Ishikawa (cell line): Measurements from ENCODE around the gene SLAMF1.

Source experiments
- CEBPB ChIP-seq: IDR thresholded peaks from 2 replicates; pipeline ENCODE4 v1.6.1; 2012
- CREB1 ChIP-seq: IDR thresholded peaks from 2 replicates; pipeline ENCODE4 v1.6.1; 2012; ENCODE audit warnings: low read depth
- EGR1 ChIP-seq: IDR thresholded peaks from 2 replicates; pipeline ENCODE4 v1.6.1; 2012
- EP300 ChIP-seq: IDR thresholded peaks from 2 replicates; pipeline ENCODE4 v1.6.1; 2012; ENCODE audit warnings: borderline replicate concordance
- FOXM1 ChIP-seq: IDR thresholded peaks from 2 replicates; pipeline ENCODE4 v1.6.1; 2012; ENCODE audit warnings: low read depth, borderline replicate concordance
- MAX ChIP-seq: IDR thresholded peaks from 2 replicates; pipeline ENCODE4 v1.6.1; 2012
- NFIC ChIP-seq: IDR thresholded peaks from 2 replicates; pipeline ENCODE4 v1.6.1; 2012
- RAD21 ChIP-seq: IDR thresholded peaks from 2 replicates; pipeline ENCODE4 v1.6.1; 2012; ENCODE audit warnings: low read depth
- TAF1 ChIP-seq: IDR thresholded peaks from 2 replicates; pipeline ENCODE4 v1.6.1; 2012; ENCODE audit warnings: low read depth, mild to moderate bottlenecking
- TCF12 ChIP-seq: IDR thresholded peaks from 2 replicates; pipeline ENCODE4 v1.6.1; 2012; ENCODE audit warnings: low read depth
- TEAD4 ChIP-seq: IDR thresholded peaks from 2 replicates; pipeline ENCODE4 v1.6.1; 2012
- USF1 ChIP-seq: IDR thresholded peaks from 2 replicates; pipeline ENCODE4 v1.6.1; 2012
- YY1 ChIP-seq: IDR thresholded peaks from 2 replicates; pipeline ENCODE4 v1.6.1; 2012; ENCODE audit warnings: low read depth
- ZBTB7A ChIP-seq: IDR thresholded peaks from 2 replicates; pipeline ENCODE4 v1.6.1; 2012; ENCODE audit warnings: low read depth
- TF ChIP-seq, protein P1 (sequence below): IDR thresholded peaks from 2 replicates; pipeline ENCODE4 v1.6.1; 2012; ENCODE audit warnings: low read depth, mild to moderate bottlenecking

SLAMF1 gene

DNA sequence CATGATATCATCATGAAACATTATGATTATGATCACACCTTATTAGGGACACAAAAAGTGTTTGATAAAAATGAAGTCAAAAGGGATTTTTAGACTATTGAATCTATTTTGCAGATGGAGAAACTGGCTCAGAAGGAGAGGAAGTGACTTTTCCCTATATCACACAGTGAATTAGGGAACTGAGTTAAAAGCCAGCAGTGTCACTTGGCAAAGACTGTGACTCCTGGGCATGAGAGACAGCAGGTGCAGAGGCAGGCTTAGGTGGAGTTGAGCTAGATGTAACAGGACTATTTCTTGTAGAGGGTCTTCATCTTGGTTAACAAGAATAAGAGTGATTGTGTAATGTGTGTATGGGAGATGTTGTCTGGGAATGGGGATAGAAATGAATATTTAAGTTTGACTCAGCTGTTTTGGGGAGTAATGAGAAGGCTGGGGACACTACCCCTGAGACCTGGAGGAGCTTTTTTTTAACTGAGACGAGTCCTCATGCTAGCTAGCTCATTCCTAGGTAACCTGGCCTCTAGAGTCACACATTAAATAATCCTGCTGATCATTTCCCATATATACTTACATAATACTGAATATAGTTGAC, 66.5 kb downstream of the SLAMF1 start:
- TF ChIP-seq ZBTB7A: no peak
- no peak for TF ChIP-seq USF1
- no peak for TF ChIP-seq RAD21

DNA sequence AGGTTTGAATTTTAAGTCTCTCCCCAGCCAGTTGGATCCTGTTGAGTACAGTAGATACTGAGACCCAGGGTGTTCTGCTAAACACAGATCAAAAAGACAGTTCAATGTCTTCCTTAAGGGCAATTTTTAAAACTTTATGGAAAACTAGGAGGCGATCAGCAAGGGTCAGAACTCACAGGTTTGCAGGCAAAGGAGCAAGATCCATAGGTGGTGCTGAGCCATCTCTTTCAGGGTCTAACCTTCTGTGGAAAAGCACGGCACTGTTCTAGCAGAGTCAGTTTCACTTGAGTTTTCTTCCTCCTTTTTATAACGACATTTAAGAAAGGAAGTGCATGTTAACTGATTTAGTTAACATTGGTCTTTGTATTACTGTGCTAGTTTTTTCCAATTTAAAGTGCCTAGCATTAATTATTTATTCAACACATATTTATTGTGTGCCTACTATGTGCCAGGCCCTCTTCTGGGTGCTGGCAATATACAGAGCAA, 67.6 kb downstream of the SLAMF1 start, which contains the start of gene CD84:
TSS of gene CD84 (minus strand) at position 281 of the 486 bp plus-strand sequence. CDS start at position 222, 59 bp downstream.
- TF ChIP-seq MAX (no peak), TEAD4 (no peak), ZBTB7A (no peak), USF1 (no peak), FOXM1 (no peak), CEBPB (no peak), TAF1 (no peak), TCF12 (no peak), YY1 (no peak), NFIC (no peak), EGR1 (no peak), EP300 (no peak), RAD21 (no peak), CREB1 (no peak)
- TF ChIP-seq, protein P1, sequence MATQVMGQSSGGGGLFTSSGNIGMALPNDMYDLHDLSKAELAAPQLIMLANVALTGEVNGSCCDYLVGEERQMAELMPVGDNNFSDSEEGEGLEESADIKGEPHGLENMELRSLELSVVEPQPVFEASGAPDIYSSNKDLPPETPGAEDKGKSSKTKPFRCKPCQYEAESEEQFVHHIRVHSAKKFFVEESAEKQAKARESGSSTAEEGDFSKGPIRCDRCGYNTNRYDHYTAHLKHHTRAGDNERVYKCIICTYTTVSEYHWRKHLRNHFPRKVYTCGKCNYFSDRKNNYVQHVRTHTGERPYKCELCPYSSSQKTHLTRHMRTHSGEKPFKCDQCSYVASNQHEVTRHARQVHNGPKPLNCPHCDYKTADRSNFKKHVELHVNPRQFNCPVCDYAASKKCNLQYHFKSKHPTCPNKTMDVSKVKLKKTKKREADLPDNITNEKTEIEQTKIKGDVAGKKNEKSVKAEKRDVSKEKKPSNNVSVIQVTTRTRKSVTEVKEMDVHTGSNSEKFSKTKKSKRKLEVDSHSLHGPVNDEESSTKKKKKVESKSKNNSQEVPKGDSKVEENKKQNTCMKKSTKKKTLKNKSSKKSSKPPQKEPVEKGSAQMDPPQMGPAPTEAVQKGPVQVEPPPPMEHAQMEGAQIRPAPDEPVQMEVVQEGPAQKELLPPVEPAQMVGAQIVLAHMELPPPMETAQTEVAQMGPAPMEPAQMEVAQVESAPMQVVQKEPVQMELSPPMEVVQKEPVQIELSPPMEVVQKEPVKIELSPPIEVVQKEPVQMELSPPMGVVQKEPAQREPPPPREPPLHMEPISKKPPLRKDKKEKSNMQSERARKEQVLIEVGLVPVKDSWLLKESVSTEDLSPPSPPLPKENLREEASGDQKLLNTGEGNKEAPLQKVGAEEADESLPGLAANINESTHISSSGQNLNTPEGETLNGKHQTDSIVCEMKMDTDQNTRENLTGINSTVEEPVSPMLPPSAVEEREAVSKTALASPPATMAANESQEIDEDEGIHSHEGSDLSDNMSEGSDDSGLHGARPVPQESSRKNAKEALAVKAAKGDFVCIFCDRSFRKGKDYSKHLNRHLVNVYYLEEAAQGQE: no peak

DNA sequence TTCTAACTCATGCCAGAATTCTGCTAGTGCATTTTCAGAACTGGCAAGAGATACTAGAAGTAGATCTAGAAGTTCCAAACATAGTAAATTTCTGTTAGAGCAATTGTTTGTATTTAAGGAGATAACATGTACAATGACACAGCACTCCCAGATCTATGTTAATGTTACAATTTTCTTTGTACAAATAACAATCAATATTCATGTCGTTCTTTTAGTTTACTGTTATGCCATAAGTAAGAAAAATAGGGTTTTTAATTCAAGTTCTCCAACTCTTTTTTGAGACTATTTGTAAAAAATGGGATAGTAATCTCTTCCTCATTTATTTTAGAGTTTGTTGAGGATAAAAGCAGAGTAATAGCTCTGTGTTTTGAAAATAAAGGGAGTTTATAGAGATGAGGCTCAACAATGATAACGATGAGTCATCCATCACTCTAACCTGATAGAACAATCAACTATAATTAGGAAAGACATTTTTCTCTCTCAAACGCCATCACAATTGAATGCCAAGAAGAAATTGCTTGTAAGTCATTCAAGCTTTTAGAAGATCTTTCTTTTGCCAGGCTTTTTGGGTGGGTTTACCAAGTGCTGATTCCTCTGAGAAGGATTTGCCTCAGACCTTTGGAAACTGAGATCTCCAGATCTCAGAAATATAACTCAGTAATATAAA, 68.2 kb downstream of the SLAMF1 start:
- TF ChIP-seq MAX (no peak), CREB1 (no peak), TAF1 (no peak), TCF12 (no peak), ZBTB7A (no peak), YY1 (no peak), EP300 (no peak), EGR1 (no peak)
- TF ChIP-seq, protein P1: no peak

DNA sequence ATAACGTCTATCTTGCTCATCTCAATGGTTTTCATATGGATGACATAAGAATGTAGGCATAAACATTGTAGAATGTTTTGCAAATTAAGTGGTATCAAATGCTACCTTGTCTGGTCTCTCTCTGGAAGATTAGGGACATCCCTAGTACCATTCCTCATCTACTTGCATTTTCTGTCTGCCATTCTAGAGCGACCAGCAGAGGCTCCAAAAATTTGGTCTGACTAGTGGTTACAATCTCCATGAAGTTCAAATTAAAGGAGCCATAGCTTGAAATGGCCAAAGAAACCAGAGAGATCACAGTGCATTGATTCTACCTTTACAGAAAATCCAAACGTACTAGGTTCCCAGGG, 68.7 kb downstream of the SLAMF1 start:
- TF ChIP-seq USF1: no peak
- TF ChIP-seq YY1: no peak
- no peak for TF ChIP-seq NFIC
- no peak for TF ChIP-seq TEAD4
- TF ChIP-seq ZBTB7A: no peak
- no peak for TF ChIP-seq MAX
- no peak for TF ChIP-seq RAD21
- TF ChIP-seq CEBPB: no peak
- TF ChIP-seq, protein P1: no peak
- TF ChIP-seq TAF1: no peak
- TF ChIP-seq EP300: no peak
- no peak for TF ChIP-seq FOXM1
- TF ChIP-seq EGR1: no peak
